Stimulated activated CD4-positive, alpha-beta T cell treated with anti-CD3 and anti-CD28 coated beads, Interleukin-4, amount 100 ng/mL, for 4 hours (primary cell): ENCODE results near the gene SFXN4.
"Not testable (repeated sequence)": the region's sequence is repeated elsewhere in the genome, so short reads cannot be mapped to it uniquely, and the experiment has no call there.

Experiments used
- DNase-seq, 2 experiments: peaks; one replicate each; pipeline ENCODE4 v3.0.0-alpha.2; 2020

SFXN4 gene

GRCh38 chr10:119105155-119105554 is 60.4 kb downstream of the SFXN4 start:
- DNase-seq = no peak

DNA sequence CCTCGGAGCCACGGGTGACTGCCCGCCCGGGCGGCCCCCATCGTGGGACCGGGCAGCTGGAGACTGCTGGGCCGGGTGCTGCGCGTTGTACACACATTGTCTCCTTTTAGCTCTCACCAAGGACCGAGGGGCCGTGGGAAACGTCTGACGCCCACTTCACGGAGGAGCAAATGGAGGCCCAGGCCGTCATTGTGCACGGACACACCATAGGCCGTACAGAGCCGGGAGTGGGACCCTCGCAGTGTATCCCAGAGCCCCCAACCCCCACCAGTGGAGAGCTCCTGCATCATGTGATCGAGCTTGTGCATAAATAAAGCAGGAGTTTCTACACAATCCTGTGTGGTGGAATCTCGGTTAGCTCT is 60.9 kb downstream of the SFXN4 start:
- DNase-seq = no peak

DNA sequence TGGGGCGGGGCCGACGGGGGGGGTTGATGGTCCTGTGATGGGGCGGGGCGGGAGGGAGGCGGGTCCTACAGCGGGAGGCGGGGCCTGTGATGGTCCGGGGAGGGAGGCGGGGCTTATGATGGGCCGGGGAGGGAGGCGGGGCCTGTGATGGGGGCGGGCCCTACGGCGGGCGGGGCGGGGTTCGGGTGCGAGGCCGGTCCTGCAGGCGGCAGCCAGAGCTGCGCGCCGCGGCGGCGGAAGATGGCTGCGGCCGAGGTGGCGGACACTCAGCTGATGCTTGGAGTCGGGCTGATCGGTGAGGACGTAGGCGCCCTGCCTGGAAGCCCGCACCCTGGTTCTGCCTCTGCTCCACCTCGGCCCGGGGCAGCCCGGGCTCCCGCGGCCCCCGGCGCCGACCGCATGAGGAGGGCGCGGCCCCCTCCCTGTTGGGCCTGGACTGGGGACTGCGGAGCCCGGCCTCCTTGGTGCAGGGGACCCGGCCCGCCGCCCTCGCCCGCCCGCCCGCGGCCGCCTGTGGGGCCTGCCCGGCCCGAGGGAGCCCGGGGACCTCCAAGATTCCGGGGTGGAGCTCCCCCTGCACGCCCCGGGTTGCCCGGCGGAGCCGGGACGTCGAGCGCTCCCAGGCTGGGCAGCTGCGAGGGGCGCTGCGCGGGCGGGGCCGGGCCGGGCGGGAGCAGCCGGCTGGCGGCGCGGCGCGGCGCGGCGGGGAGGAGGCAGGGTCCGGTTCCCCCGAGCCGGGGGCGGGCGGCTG is 61.4 kb downstream of the SFXN4 start, which contains the start of gene DENND10:
Gene DENND10, plus strand, starts transcription at position 211 of the 751 bp plus-strand sequence. Its CDS starts 30 bp downstream, at position 241.
- peak; percentile 68 to 80 for DNase-seq

- no peak for DNase-seq
Measured at GRCh38 chr10:119103241-119103902, 62.1 kb downstream of the SFXN4 start.

- no peak for DNase-seq
Measured at GRCh38 chr10:119101366-119102098, 64.0 kb downstream of the SFXN4 start.

GRCh38 chr10:119100434-119101238 is 64.9 kb downstream of the SFXN4 start:
- DNase-seq = no peak

- DNase-seq = no peak
Measured at GRCh38 chr10:119098576-119098975, 66.9 kb downstream of the SFXN4 start.

GRCh38 chr10:119096641-119097415 is 68.7 kb downstream of the SFXN4 start:
- not testable (repeated sequence) for DNase-seq

GRCh38 chr10:119095640-119096039 is 69.9 kb downstream of the SFXN4 start:
- DNase-seq = no peak

DNA sequence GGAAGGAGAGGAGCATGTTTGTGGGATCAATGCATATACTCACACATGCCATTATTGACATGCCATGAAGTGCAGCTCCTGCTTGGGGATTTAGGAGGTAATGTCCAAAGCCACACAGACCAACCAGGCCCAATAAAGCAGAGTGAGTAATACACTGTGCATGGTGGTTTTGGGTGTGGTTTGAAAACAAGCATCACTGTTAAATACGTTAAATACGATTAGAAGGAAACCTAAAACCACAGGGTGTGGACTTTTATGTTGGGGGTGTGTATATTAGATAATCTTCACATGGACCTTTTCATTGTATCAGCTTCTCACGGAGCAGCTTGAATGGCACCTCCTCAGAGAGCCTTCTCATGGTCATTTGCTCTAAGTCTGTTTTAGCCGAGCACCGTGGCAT is 74.5 kb downstream of the SFXN4 start:
- DNase-seq = peak in 1 of 2 experiments; percentile 24
